DOHH2 (cell line): Measurements from ENCODE around the gene MAPKAPK2.

Source experiments
- H3F3A ChIP-seq: fragments of 200-600 bp; sonication (generic), shearing (Covaris generic); 2 replicates; pipeline ENCODE4 v1.6.0; 2016; ENCODE audit warnings: antibody characterized with exemption, mild to moderate bottlenecking; ENCODE audit not compliant: control insufficient read depth, insufficient read depth
- H3K27ac ChIP-seq: fragments of 200-600 bp; sonication (generic); 2 replicates; pipeline ENCODE4 v1.5.1; 2014; ENCODE audit warnings: low read depth, mild to moderate bottlenecking, low read length, moderate library complexity
- H3K27me3 ChIP-seq: fragments of 200-600 bp; sonication (generic); 2 replicates; pipeline ENCODE4 v1.6.1; 2014; ENCODE audit warnings: mild to moderate bottlenecking, low read length, mixed read lengths; ENCODE audit not compliant: control insufficient read depth
- H3K36me3 ChIP-seq: fragments of 200-600 bp; sonication (generic); 2 replicates; pipeline ENCODE4 v1.6.1; 2014; ENCODE audit warnings: mild to moderate bottlenecking, low read length, moderate library complexity, mixed read lengths; ENCODE audit not compliant: control insufficient read depth
- H3K4me1 ChIP-seq: fragments of 200-600 bp; sonication (generic); 2 replicates; pipeline ENCODE4 v1.6.1; 2014; ENCODE audit warnings: mild to moderate bottlenecking, low read length, mixed read lengths; ENCODE audit not compliant: control insufficient read depth
- H3K4me2 ChIP-seq: fragments of 200-600 bp; sonication (generic); 2 replicates; pipeline ENCODE4 v1.6.0; 2014; ENCODE audit warnings: mild to moderate bottlenecking, low read length, moderate library complexity
- H3K4me3 ChIP-seq: fragments of 200-600 bp; sonication (generic); 2 replicates; pipeline ENCODE4 v1.5.1; 2014; ENCODE audit warnings: mild to moderate bottlenecking, low read length, mixed read lengths
- H3K79me2 ChIP-seq: fragments of 200-600 bp; sonication (generic); 2 replicates; pipeline ENCODE4 v1.6.1; 2014; ENCODE audit warnings: mild to moderate bottlenecking, low read length, mixed read lengths; ENCODE audit not compliant: control insufficient read depth
- H3K9me2 ChIP-seq: fragments of 200-600 bp; sonication (generic); replicated peaks from 2 replicates; pipeline ENCODE4 v1.6.1; 2014; ENCODE audit warnings: mild to moderate bottlenecking, low read length, mixed read lengths; ENCODE audit not compliant: control insufficient read depth
- H3K9me3 ChIP-seq: fragments of 200-600 bp; sonication (generic); 2 replicates; pipeline ENCODE4 v1.6.1; 2014; ENCODE audit warnings: antibody characterized with exemption, low read length, mixed read lengths; ENCODE audit not compliant: control insufficient read depth, insufficient read depth
- H4K20me1 ChIP-seq: fragments of 200-600 bp; sonication (generic); 2 replicates; pipeline ENCODE4 v1.6.0; 2014; ENCODE audit warnings: low read depth, mild to moderate bottlenecking, antibody characterized with exemption, low read length, moderate library complexity; ENCODE audit not compliant: control insufficient read depth, insufficient read depth
- CTCF ChIP-seq: fragments of 200-600 bp; sonication (generic); IDR thresholded peaks from one replicate; pipeline ENCODE4 v1.5.1; 2014; ENCODE audit warnings: antibody characterized with exemption, mild to moderate bottlenecking, low read depth, low read length; ENCODE audit not compliant: poor library complexity, severe bottlenecking
- EZH2phosphoT487 ChIP-seq: fragments of 200-600 bp; sonication (generic); IDR thresholded peaks from 2 replicates; pipeline ENCODE4 v1.6.1; 2017; ENCODE audit warnings: borderline replicate concordance, mild to moderate bottlenecking, antibody characterized with exemption, low read length, moderate library complexity, mixed read lengths

MAPKAPK2 gene

DNA sequence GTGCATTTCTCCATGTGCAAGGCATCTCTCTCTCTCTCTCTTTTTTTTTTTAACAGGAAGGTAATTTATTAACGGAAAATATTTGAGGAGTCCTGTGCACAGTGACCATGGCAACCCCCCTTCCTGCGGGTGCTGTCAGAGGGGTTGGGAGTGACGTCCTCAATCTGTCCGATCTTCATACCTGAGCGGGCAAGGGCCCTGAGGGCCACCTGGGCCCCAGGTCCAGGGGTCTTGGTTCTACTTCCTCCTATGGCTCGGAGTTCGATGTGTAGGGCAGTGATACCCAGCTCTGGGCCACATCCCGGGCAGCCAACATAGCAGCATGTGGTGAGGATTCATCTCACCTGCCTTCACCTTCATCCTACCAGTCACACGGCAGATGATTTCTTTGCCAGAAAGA is 11.0 kb downstream of the MAPKAPK2 start:
- H3K27ac ChIP-seq = no peak overlapping the region
- no peaks in the 10 kb centered on the region for H3K9me3 ChIP-seq
- no peak overlapping the region for H3K4me3 ChIP-seq
- peaks cover 20% of the 10 kb centered on the region for H4K20me1 ChIP-seq
- H3K4me1 ChIP-seq = peaks cover 22% of the 10 kb centered on the region; the same call in 1 of the 2 replicates
- H3K36me3 ChIP-seq = peaks cover 6% of the 10 kb centered on the region; the same call in 1 of the 2 replicates
- H3K79me2 ChIP-seq = peaks cover 81% of the 10 kb centered on the region
- H3K4me2 ChIP-seq = no peak overlapping the region
- no peaks in the 10 kb centered on the region for H3K27me3 ChIP-seq
- H3F3A ChIP-seq = no peaks in the 10 kb centered on the region
- no peaks in the 10 kb centered on the region for H3K9me2 ChIP-seq
- TF ChIP-seq CTCF (no peak), EZH2phosphoT487 (no peak)

DNA sequence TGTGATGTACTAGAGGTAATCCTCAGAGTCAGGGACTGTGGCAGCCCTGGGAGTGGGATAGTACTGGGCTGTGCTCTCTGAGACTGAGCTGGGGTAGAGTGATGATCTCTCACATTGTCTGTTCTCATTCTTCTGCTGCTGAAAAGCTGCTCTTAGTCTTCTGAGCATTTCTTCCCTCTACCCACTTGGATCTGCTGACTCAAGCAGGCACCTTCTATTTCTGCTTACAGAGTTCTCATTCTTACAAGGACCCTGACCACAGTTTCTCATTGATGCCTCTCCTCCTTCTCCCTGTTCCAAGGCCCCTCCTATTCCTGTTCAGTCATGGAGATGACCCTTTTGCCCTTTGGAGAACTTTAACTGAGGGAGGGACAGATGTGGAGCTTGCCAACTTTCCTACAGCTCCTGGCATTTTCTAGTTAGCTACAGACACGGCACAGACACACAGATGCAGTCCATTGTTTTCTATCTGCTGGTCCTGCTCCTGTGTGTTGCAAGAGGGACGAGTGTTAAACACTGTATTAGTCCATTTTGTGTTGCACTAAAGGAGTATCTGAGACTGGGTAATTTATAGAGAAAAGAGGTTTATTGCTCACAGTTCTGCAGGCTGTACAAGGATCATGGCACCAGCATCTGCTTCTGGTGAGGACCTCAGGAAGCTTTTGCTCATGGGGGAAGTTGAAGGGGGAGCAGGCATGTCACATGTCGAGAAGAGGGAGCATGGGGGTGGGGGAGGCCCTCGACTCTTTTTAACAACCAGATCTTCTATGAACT is 12.3 kb downstream of the MAPKAPK2 start:
- Histone ChIP-seq H3K9me3 (no peaks in the 10 kb centered on the region), H3K27ac (no peak overlapping the region), H3K4me2 (no peak overlapping the region), H3K36me3 (peaks cover 6% of the 10 kb centered on the region; the same call in 1 of the 2 replicates), H3K79me2 (peaks cover 76% of the 10 kb centered on the region), H3F3A (no peaks in the 10 kb centered on the region), H3K9me2 (no peaks in the 10 kb centered on the region), H4K20me1 (peaks cover 20% of the 10 kb centered on the region), H3K4me3 (no peak overlapping the region), H3K4me1 (peaks cover 22% of the 10 kb centered on the region; the same call in 1 of the 2 replicates), H3K27me3 (no peaks in the 10 kb centered on the region)
- TF ChIP-seq CTCF (no peak), EZH2phosphoT487 (no peak)

DNA sequence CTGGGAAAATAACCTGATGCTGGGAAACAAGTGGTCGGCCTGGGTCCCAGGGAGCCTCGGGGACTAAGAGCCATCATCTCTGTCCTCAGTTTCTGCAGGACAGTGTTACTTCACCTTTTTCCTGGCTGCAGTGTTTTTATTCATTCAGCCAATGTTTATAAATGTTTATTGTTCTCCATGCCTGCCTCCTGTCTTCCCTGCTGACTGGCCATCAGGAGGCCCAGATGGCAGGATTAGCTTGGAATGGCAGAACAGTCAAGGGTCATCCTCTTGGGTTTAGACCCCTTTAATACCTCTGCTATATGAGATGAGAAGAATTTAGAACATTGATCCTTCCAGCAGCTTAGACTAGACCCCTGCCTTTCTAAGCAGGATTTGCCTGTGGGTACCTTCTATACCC is 13.3 kb downstream of the MAPKAPK2 start:
- H3K4me3 ChIP-seq = no peak overlapping the region
- H3K4me2 ChIP-seq = no peak overlapping the region
- no peaks in the 10 kb centered on the region for H3K9me2 ChIP-seq
- H3K9me3 ChIP-seq = no peaks in the 10 kb centered on the region
- peaks cover 6% of the 10 kb centered on the region; the same call in 1 of the 2 replicates for H3K36me3 ChIP-seq
- H3K4me1 ChIP-seq = peaks cover 22% of the 10 kb centered on the region; the same call in 1 of the 2 replicates
- peaks cover 75% of the 10 kb centered on the region for H3K79me2 ChIP-seq
- peaks cover 20% of the 10 kb centered on the region for H4K20me1 ChIP-seq
- no peak overlapping the region for H3K27ac ChIP-seq
- TF ChIP-seq EZH2phosphoT487 = no peak
- no peak for TF ChIP-seq CTCF
- H3K27me3 ChIP-seq = no peaks in the 10 kb centered on the region
- H3F3A ChIP-seq = no peaks in the 10 kb centered on the region
